PC-3 (cell line): ENCODE measurements around the gene ADAMTS19.

Experiments
- CTCF ChIP-seq: fragments of 300-600 bp; sonication (generic); conservative IDR thresholded peaks from 2 replicates; pipeline ENCODE4 v1.5.1; 2017; ENCODE audit warnings: antibody characterized with exemption, low read depth, mild to moderate bottlenecking, low read length
- EZH2 ChIP-seq: fragments of 300-600 bp; sonication (generic); IDR thresholded peaks from one replicate; pipeline ENCODE4 v1.6.1; 2017; ENCODE audit warnings: antibody characterized with exemption, mild to moderate bottlenecking, low read length; ENCODE audit not compliant: unreplicated experiment
- EZH2phosphoT487 ChIP-seq: fragments of 300-600 bp; sonication (generic); IDR thresholded peaks from 2 replicates; pipeline ENCODE4 v1.6.1; 2018; ENCODE audit warnings: mild to moderate bottlenecking, antibody characterized with exemption, low read length, borderline replicate concordance

- TF ChIP-seq EZH2 (no peak), CTCF (no peak), EZH2phosphoT487 (no peak)
Observed at GRCh38 chr5:129465776-129466344, 5.8 kb downstream of the ADAMTS19 start.
